ENCODE data around the gene LMO7.
A peak's percentile ranks its signal among the peaks of the same experiment; 100 is the strongest.
"Not testable (repeated sequence)": the region's sequence is repeated elsewhere in the genome, so short reads cannot be mapped to it uniquely, and the experiment has no call there.

LMO7 gene

DNA sequence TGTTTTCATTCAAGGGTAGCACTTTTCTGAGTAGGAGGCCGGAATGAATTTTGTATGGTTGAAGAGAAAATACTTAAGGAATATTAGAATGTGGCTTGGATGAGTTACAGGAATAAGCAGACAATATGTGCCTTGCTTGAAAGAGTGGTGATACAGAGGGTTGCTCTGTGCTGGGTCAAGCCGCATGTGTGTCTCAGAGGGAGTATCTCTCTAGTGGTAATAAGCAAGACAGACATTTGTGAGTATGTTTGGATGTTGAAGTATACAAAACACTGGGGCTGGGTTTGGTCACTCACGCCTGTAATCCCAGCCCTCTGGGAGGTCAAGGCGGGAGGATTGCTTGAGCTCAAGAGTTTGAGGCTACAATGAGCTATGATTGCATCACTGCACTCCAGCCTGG, 103.9 kb downstream of the LMO7 start:
- no peak for DNase-seq

DNA sequence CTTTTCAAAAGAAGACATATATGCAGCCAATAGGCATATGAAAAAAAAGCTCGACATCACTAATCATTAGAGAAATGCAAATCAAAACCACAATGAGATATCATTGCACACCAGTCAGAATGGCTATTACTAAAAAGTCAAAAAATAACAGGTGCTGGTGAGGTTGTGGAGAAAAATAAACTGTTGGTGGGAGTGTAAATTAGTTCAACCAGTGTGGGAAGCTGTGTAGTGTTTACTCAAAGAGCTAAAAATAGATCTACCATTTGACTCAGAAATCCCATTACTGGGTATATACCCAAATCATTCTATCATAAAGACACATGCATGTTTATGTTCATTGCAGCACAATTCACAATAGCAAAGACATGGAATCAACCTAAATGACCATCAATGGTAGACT, 106.9 kb downstream of the LMO7 start:
- DNase-seq: not testable (repeated sequence)

- DNase-seq: no peak
Observed at GRCh38 chr13:75744127-75744526, 108.0 kb downstream of the LMO7 start.

GRCh38 chr13:75745387-75745786, 109.3 kb downstream of the LMO7 start:
- no peak for DNase-seq

DNA sequence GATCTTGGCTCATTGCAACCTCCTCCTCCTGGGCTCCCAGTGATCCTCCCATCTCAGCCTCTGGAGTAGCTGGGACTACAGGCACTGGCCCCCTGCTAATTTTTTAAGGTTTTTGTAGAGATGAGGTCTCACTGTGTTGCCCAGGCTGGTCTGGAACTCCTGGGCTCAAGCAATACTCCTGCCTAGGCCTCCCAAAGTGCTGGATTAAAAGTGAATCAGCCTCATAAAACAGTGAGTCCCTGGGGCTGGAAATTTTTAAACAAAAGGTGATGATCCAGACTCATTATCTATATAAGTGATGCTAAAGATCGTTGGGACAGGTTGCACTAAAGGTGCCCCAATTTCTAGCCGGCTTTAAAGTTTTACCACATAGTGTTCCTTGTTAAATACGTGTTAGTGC, 112.7 kb downstream of the LMO7 start:
- no peak for DNase-seq

DNA sequence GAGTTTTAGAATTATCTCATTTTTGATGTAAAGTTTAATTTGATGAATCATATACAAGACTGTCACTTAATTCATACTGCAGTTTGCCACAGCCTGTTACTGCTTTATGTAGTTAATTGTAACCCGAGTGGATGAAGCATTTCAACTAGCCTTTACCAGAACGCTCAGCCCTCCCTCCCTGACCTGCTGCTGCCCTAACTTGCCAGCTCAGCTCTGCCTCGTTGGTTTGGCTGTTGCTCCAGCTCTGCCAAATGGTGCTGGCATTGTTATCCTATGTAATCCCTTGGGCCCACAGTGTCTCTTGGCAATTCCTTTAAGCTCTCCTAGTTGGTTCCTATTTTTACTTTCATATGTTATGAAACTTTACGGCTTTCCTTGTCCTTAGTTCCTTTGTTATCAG, 113.3 kb downstream of the LMO7 start:
- DNase-seq: no peak

DNA sequence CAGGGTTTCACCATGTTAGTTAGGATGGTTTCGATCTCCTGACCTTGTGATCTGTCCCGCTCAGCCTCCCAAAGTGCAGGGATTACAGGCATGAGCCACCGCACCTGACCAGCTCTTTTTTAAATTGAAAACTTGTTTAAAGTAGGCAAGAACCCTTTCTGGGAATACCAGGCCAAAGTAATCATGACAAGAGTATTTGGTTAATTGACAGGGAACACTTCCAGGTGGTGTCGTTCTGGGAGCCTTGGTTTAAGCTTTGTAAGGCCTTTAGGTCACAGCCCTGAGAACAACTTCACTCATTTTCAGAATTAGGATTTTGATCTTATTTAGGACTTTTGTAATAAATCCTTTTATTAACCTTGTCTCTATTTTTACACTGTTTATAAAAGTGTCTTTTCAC, 115.2 kb downstream of the LMO7 start:
- no peak for DNase-seq

- DNase-seq: no peak
Observed at GRCh38 chr13:75752826-75753225, 116.7 kb downstream of the LMO7 start.

GRCh38 chr13:75754936-75755335, 118.8 kb downstream of the LMO7 start:
- no peak for DNase-seq

- no peak for DNase-seq
Observed at GRCh38 chr13:75757336-75757735, 121.2 kb downstream of the LMO7 start.

- DNase-seq: no peak
Observed at GRCh38 chr13:75759531-75759930, 123.4 kb downstream of the LMO7 start.

DNA sequence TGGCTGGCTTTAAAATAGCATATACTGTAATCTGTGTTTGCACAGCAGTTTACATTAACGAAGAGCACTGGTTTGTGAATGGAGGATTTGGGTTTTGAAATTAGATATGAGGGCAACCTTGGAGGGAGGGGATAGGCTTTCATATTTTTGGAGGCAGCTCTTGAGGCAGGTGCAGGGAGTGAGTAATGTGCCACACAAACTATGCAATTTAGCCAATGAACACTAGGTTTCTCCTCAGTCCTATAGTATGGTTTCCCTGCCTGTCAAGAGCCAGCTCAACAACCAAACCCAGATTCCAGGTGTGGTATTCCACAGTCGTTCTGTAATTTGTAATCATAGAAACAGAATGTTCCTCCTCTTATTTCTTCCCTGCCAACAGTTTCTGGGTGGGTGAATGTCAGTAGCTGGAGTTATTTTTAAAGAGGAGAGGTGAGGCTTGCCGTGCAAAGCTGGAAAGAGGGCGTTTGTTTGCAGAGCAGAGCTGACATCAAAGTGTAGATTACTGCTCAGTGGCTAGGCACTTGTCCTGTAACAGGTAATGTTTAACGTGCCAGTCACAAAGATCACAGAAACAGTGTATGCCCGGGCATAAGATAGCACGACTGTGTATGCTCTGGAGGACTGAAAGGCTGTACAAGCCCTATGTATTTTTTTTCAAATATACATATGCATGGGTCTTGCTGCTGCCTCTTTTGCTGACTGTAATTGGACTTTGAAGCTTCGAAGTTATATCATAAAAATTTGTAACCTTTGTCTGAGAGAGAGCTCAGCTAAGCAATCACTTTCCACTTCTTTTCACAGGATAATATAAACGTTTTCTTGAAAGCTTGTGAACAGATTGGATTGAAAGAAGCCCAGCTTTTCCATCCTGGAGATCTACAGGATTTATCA, 124.2 kb downstream of the LMO7 start:
- DNase-seq: peak in 9 of 58 donors; percentile 3 to 48 (median 20)

GRCh38 chr13:75761369-75761768, 125.2 kb downstream of the LMO7 start:
- DNase-seq: no peak

DNA sequence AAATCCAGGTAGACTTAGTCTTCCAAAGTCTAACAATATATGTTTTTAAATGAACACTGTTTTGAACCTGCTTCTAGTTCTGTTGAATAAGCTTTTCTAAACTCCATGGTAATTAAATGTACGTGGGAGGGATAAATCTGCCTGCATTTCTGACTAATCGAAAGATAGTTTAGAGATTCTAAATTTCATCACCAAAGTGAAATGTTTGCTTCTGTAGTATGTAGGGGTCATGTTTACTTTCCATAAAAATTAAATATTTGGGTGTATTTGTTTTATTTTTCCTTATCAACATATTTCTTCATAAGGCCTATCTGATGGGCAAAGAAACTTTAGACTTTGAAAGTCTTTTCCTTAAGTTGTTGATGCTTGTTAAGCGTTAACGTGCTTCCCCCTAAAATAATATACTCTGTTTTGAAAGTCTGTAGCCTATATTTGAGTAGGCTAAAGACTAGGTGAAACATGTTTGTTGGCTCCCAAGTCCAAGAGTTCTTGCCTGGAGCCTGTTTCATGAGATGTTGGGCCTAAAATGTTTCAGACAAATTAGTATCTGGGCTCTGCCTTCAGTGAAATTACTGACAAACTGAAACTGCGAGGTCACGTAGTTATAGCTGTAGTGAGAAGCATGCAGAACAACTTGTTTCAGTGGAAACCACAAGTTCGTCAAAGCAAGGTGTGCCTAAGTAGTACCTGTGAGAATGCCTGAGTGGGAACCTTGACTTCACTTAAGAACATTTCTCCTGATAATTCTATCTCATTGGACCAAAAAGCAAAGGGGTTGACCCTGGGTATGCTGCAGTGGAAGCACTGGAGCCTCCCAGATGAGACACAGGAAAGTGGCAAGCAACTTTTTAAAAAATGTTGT, 126.2 kb downstream of the LMO7 start:
- DNase-seq: no peak

DNA sequence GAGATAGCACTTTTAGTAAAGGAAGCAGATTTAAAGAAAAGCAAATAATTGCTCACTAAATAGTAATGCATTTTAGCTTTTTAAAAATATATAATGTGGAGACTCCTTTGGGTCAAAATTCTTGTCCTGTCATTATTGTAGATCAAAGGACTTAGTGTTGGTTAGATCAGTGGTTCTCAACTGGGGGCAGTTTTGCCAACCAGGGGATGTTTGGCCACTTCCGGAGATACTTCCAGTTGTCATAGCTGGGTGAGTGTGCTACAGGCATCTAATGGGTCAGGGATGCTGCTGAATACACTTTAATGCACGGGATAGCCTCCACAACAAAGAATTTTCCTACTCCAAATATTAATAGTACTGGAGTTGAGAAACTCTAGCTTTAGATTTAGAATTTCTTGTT, 126.8 kb downstream of the LMO7 start:
- DNase-seq: no peak

GRCh38 chr13:75763512-75763911, 127.4 kb downstream of the LMO7 start:
- DNase-seq: no peak

DNA sequence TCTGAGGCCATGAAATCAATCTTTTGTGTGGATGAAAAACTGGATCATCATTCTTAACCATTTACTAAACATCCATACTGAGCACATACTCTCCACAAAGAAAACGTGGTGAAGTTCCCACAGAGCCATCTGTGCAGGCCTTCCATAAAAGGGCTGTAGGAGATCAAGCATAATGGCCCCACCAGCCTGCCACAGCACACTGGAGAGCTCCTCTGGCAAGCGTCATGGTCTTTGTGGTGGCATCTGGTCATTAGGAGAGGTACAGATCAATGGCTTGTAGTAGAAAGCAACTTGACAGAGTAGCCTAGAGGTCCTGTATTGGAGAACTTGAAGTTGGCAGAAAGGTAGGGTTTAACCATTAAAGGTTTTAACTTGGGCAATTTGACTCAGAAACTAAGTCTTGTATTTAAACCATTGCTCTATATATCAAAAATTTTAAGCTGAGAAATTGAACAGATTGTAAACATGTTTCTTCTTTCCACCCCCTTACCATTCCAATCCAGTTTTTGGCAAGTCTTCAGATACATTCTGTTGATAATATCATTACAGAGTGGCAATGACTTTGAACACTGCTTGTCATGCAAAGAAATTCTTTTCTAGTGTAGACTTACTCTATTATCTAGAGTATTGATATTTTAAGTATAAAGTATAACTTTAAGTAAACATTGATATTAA, 128.3 kb downstream of the LMO7 start:
- no peak for DNase-seq

GRCh38 chr13:75764926-75765310, 128.8 kb downstream of the LMO7 start:
- DNase-seq: peak in 2 of 58 donors; percentile 9 to 16

DNA sequence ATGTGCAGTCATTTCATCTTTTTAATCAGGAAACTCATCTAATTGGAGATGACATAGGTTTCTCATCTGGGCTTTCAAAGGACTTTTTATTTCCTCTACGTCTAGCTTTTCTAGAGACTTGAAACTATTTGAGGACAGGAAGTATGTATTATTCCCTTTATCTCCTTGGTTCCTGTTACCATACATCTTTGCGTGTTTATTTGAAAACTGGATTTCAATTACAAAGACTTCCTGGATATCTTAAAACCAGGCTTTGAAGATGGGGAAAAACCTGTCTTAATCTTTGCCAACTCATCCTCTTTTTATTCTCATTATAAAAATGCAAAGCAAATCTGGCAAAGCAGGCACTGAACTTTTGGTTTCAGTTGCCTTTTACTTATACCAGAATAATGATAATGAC, 130.5 kb downstream of the LMO7 start:
- no peak for DNase-seq

GRCh38 chr13:75769141-75769905, 133.2 kb downstream of the LMO7 start:
- no peak for DNase-seq

GRCh38 chr13:75770164-75770563, 134.0 kb downstream of the LMO7 start:
- no peak for DNase-seq
